Stimulated activated CD4-positive, alpha-beta T cell treated with anti-CD3 and anti-CD28 coated beads, Interleukin-4, amount 100 ng/mL, for 48 hours (primary cell): ENCODE results near the gene BIRC3.

Experiments
- DNase-seq, 2 donors: peaks; one replicate each; pipeline ENCODE4 v3.0.0-alpha.2; 2020; ENCODE audit warnings: low read depth in 2 of 2

The BIRC3 gene

GRCh38 chr11:102375720-102376399 is 58.6 kb downstream of the BIRC3 start:
- DNase-seq = no peak

- DNase-seq = no peak
Measured at GRCh38 chr11:102377891-102378290, 60.6 kb downstream of the BIRC3 start.

GRCh38 chr11:102378818-102379217 is 61.5 kb downstream of the BIRC3 start:
- DNase-seq = no peak

GRCh38 chr11:102382384-102382783 is 65.1 kb downstream of the BIRC3 start:
- DNase-seq = no peak

- no peak for DNase-seq
Measured at GRCh38 chr11:102383839-102384238, 66.6 kb downstream of the BIRC3 start.

- no peak for DNase-seq
Measured at GRCh38 chr11:102384419-102385079, 67.3 kb downstream of the BIRC3 start.

GRCh38 chr11:102385085-102386007 is 68.1 kb downstream of the BIRC3 start:
- DNase-seq = no peak

- no peak for DNase-seq
Measured at GRCh38 chr11:102386136-102386734, 69.0 kb downstream of the BIRC3 start.

GRCh38 chr11:102387043-102387781 is 69.9 kb downstream of the BIRC3 start:
- DNase-seq = no peak
